ENCODE data around the gene MCTP2. TPM values are rescaled to one million over a fixed set of nuclear protein-coding genes. Genes with fewer than 3 reads are reported as not detected.

MCTP2 gene
- polyA plus RNA-seq, 3 donors, result 2.4 to 7.4 (median 7.3) TPM

- Mint-ChIP-seq H3K27me3 (ENCODE audit: low read depth in 3 of 3) (no peaks in the 10 kb centered on the region), H3K4me1 (peaks cover 5% of the 10 kb centered on the region), H3K4me3 (no peak overlapping the region), H3K36me3 (peaks cover 21 to 47% of the 10 kb centered on the region in 2 donors), H3K9me3 (peaks cover 0 to 8% (median 4%) of the 10 kb centered on the region in 7 donors), H3K27ac (peak overlapping the region in 1 of 7 donors; percentile 69)
- H3K27me3 ChIP-seq (ENCODE audit: control insufficient read depth in 2 of 2, insufficient read depth in 2 of 2, low read length in 2 of 2), result no peaks in the 10 kb centered on the region
- H2AFZ ChIP-seq (ENCODE audit: insufficient read depth, low read depth, low read length, poor library complexity, severe bottlenecking), result no peak overlapping the region
- H3K4me2 ChIP-seq (replicated peaks; ENCODE audit: extremely low read depth, low read length, poor library complexity, severe bottlenecking), result no peak overlapping the region
- WGBS (ENCODE audit: insufficient coverage), result no CpG with 5 or more reads among the region's 2 CpGs
- TF ChIP-seq, protein P1, sequence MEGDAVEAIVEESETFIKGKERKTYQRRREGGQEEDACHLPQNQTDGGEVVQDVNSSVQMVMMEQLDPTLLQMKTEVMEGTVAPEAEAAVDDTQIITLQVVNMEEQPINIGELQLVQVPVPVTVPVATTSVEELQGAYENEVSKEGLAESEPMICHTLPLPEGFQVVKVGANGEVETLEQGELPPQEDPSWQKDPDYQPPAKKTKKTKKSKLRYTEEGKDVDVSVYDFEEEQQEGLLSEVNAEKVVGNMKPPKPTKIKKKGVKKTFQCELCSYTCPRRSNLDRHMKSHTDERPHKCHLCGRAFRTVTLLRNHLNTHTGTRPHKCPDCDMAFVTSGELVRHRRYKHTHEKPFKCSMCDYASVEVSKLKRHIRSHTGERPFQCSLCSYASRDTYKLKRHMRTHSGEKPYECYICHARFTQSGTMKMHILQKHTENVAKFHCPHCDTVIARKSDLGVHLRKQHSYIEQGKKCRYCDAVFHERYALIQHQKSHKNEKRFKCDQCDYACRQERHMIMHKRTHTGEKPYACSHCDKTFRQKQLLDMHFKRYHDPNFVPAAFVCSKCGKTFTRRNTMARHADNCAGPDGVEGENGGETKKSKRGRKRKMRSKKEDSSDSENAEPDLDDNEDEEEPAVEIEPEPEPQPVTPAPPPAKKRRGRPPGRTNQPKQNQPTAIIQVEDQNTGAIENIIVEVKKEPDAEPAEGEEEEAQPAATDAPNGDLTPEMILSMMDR (IDR thresholded peaks at IDR 0.05), result no peak
- no peak for DNase-seq
- H3K9me3 ChIP-seq (replicated peaks in 1 of 2; ENCODE audit: control insufficient read depth in 1 of 2, insufficient read depth in 1 of 2, low read length in 2 of 2), result no peaks in the 10 kb centered on the region
- no peaks in the 10 kb centered on the region for H3K4me1 ChIP-seq (ENCODE audit: control insufficient read depth in 1 of 2, insufficient read depth in 2 of 2, low read length in 2 of 2)
- H3K27ac ChIP-seq (ENCODE audit: low read depth in 1 of 2, low read length in 2 of 2), result no peak overlapping the region
- no peaks in the 10 kb centered on the region for H3K36me3 ChIP-seq (replicated peaks in 1 of 2; ENCODE audit: control insufficient read depth in 1 of 2, insufficient read depth in 2 of 2, low read length in 2 of 2)
- intact Hi-C loops (cut with micrococcal nuclease), result no loop called here
- no peak overlapping the region for H3K9ac ChIP-seq (ENCODE audit: insufficient read depth, low read length, poor library complexity, severe bottlenecking)
- H3K79me2 ChIP-seq (ENCODE audit: insufficient read depth, low read length), result no peaks in the 10 kb centered on the region
- no peaks in the 10 kb centered on the region for H4K20me1 ChIP-seq (ENCODE audit: insufficient read depth, low read length)
- no peak overlapping the region for H3K4me3 ChIP-seq (replicated peaks in 1 of 3; ENCODE audit: low read depth in 2 of 3, low read length in 3 of 3)
Measured at GRCh38 chr15:94279736-94280135, 48.4 kb downstream of the MCTP2 start.

DNA sequence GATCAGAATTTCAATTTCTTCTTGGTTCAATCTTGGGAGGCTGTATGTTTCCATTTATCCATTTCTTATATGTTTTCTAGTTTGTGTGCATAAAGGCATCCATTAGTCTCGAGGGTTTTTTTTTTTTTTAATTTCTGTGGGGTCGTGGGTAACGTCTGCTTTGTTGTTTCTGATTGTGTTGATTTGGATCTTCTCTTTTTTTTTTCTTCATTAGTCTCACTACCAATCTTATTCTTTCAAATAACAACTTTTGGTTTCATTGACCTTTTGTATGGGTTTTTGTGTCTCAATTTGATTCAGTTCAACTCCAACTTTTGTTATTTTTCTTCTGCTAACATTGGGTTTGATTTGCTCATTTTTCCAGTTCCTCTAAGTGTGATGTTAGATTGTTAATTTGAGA, 48.9 kb downstream of the MCTP2 start:
- Mint-ChIP-seq H3K4me3 (no peak overlapping the region), H3K4me1 (peaks cover 4% of the 10 kb centered on the region), H3K27me3 (ENCODE audit: low read depth in 3 of 3) (no peaks in the 10 kb centered on the region), H3K36me3 (peaks cover 21 to 47% of the 10 kb centered on the region in 2 donors), H3K27ac (no peak overlapping the region), H3K9me3 (peaks cover 0 to 8% (median 4%) of the 10 kb centered on the region in 7 donors)
- Histone ChIP-seq H3K4me2 (replicated peaks; ENCODE audit: extremely low read depth, low read length, poor library complexity, severe bottlenecking) (no peak overlapping the region), H3K27me3 (ENCODE audit: control insufficient read depth in 2 of 2, insufficient read depth in 2 of 2, low read length in 2 of 2) (no peaks in the 10 kb centered on the region), H4K20me1 (ENCODE audit: insufficient read depth, low read length) (no peaks in the 10 kb centered on the region), H2AFZ (ENCODE audit: insufficient read depth, low read depth, low read length, poor library complexity, severe bottlenecking) (no peak overlapping the region), H3K27ac (ENCODE audit: low read depth in 1 of 2, low read length in 2 of 2) (no peak overlapping the region), H3K79me2 (ENCODE audit: insufficient read depth, low read length) (no peaks in the 10 kb centered on the region), H3K4me1 (ENCODE audit: control insufficient read depth in 1 of 2, insufficient read depth in 2 of 2, low read length in 2 of 2) (no peaks in the 10 kb centered on the region), H3K9ac (ENCODE audit: insufficient read depth, low read length, poor library complexity, severe bottlenecking) (no peak overlapping the region), H3K9me3 (replicated peaks in 1 of 2; ENCODE audit: control insufficient read depth in 1 of 2, insufficient read depth in 1 of 2, low read length in 2 of 2) (no peaks in the 10 kb centered on the region), H3K36me3 (replicated peaks in 1 of 2; ENCODE audit: control insufficient read depth in 1 of 2, insufficient read depth in 2 of 2, low read length in 2 of 2) (no peaks in the 10 kb centered on the region), H3K4me3 (replicated peaks in 1 of 3; ENCODE audit: low read depth in 2 of 3, low read length in 3 of 3) (no peak overlapping the region)
- DNase-seq, result no peak
- TF ChIP-seq, protein P1 (IDR thresholded peaks at IDR 0.05), result no peak
- WGBS (ENCODE audit: insufficient coverage), result no CpG with 5 or more reads among the region's 3 CpGs
- intact Hi-C loops (cut with micrococcal nuclease), result no loop called here

All from CD14-positive monocyte (primary cell).